Rectal smooth muscle tissue (tissue), 1 donor: ENCODE results near the gene NR1I3.
A peak's percentile ranks its signal among the peaks of the same experiment; 100 is the strongest.

Source experiments
- H3K27ac ChIP-seq: one replicate; pipeline ENCODE4 v1.7.0; 2013; ENCODE audit warnings: low read depth, low read length, inconsistent platforms
- H3K27me3 ChIP-seq: one replicate; pipeline ENCODE4 v1.7.0; 2013; ENCODE audit warnings: low read length; ENCODE audit not compliant: control insufficient read depth, insufficient read depth
- H3K36me3 ChIP-seq: one replicate; pipeline ENCODE4 v1.7.0; 2013; ENCODE audit warnings: low read length; ENCODE audit not compliant: control insufficient read depth, insufficient read depth
- H3K4me1 ChIP-seq: one replicate; pipeline ENCODE4 v1.7.0; 2013; ENCODE audit warnings: low read length; ENCODE audit not compliant: control insufficient read depth, insufficient read depth
- H3K4me3 ChIP-seq: one replicate; pipeline ENCODE4 v1.7.0; 2013; ENCODE audit warnings: low read length
- H3K9ac ChIP-seq: one replicate; pipeline ENCODE4 v1.7.0; 2013; ENCODE audit warnings: low read length

NR1I3 gene

DNA sequence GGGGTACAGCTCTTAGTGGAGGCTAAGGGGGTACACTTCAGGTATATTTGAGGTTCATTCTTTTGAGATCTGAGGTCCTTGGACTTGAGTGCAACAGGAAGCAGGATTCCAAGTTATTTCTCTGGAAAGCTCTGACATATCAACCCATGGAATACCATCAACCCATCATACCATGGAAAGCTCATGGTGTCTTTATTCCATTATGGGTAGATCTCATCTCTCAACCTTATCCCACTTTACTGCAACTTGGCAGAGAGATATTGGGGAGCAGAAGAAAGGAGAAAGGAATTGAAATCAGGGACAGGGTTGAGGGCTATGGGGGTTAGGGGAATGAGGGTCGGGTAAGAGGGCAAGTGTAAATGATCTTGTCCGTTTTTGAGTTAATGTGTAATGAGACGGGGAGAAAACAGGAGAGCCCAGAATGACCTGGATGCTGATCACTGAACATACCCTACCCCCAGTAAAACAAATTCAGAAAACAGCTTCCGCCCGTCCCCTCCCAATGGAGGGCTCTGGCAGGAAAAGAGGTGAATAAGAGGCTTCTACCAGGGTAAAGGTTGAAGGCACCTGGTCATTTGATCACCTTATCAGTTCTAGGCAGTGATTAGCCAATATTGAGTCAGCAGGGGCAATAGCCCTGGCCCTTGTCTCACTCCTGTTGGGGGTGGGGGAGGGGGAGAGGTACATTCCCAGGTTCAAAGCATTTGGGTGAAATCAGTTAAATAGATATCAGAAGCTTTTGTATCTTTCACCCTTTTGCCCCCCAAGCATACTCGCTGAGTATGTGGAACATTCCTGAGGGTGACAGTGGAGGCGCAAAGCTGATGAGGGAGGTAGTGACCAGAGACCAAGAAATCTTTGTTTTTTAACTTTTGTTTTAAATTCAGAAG lies 14.0 kb downstream of the NR1I3 start:
- Histone ChIP-seq H3K36me3 (peaks cover 9% of the 10 kb centered on the region), H3K4me3 (no peak overlapping the region), H3K9ac (no peak overlapping the region), H3K27ac (no peak overlapping the region), H3K4me1 (peaks cover 15% of the 10 kb centered on the region), H3K27me3 (no peaks in the 10 kb centered on the region)

GRCh38 chr1:161222175-161223019 lies 15.6 kb downstream of the NR1I3 start:
- Histone ChIP-seq H3K27ac (no peak overlapping the region), H3K9ac (no peak overlapping the region), H3K36me3 (no peaks in the 10 kb centered on the region), H3K4me1 (peaks cover 9% of the 10 kb centered on the region), H3K27me3 (no peaks in the 10 kb centered on the region), H3K4me3 (no peak overlapping the region)

DNA sequence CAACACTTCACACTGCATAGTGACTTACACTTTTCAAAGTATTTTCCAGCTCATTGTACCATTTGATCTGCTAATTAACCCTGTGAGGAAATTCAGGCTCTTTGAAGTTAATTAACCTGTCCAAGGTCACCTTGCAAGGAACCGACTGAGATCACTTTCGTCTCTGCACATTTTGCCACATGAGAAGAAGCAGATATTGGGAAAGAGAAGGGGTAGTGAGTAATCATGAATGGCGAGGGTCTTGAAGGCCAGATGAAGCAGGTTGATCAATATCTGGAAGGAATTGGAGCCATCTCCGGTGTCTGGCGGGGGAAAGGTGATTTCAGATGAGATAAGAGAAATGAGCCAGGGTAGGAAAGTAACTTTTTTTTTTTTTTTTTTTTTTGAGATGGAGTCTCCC lies 18.0 kb downstream of the NR1I3 start:
- Histone ChIP-seq H3K9ac (no peak overlapping the region), H3K27me3 (no peaks in the 10 kb centered on the region), H3K36me3 (no peaks in the 10 kb centered on the region), H3K4me3 (no peak overlapping the region), H3K4me1 (no peaks in the 10 kb centered on the region), H3K27ac (no peak overlapping the region)

DNA sequence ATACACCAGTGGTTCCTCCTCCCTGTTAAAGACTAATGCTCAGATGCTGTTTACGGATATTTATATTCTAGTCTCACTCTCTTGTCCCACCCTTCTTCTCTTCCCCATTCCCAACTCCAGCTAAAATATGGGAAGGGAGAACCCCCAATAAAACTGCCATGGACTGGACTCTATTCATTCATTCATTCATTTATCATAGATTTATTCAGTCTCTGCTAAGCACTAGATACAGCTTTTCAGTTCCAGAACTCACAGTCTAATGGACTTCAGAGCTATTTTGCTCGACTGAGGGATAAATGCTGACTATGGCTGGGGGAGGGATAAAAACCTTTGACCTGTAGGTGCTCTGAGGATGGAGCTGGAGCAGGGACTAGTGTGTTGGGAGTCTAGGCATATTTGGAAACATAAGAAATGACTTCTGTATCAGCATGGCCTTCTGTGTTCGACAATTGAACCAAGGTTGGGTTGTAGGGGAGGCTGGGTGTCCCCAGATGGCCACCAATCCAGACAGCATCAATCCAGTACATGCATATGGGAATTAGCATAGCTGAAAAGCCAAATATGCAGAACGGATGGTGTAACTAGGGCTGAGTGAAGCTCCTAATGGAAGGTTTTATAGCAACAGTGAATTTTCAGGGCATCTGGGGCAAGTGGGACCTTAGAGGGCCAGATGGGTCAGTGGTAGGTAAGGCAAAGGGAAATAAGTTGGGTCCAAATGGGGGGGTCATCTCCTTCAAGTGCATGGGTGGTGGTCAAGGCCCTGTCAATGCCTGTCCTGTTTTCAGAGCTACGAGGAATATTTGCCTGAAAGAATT lies 18.7 kb downstream of the NR1I3 start:
- Histone ChIP-seq H3K4me1 (no peaks in the 10 kb centered on the region), H3K27ac (no peak overlapping the region), H3K4me3 (no peak overlapping the region), H3K9ac (no peak overlapping the region), H3K36me3 (peaks cover 2% of the 10 kb centered on the region), H3K27me3 (no peaks in the 10 kb centered on the region)

GRCh38 chr1:161218301-161219077 lies 19.5 kb downstream of the NR1I3 start:
- no peaks in the 10 kb centered on the region for H3K4me1 ChIP-seq
- no peak overlapping the region for H3K4me3 ChIP-seq
- no peaks in the 10 kb centered on the region for H3K27me3 ChIP-seq
- peaks cover 10% of the 10 kb centered on the region for H3K36me3 ChIP-seq
- H3K9ac ChIP-seq, result no peak overlapping the region
- H3K27ac ChIP-seq, result no peak overlapping the region

DNA sequence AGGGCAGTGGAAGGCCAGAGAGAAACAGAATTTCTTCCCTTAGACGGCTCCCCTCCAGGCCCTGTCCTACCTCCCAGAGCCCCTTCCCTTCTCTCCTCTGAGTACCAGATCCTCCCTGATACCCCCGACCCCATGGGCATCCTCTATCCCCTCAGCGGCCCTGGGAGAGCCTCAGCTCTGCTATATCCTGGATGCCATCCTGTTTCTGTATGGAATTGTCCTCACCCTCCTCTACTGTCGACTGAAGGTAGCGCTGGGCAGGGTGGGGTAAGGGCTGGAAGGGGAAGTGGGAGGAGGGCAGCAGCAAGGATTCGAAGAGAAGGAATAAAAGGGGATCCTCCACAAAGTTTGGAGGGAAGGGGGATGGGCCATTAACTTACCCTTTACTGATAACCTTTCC lies 20.2 kb downstream of the NR1I3 start:
- no peak overlapping the region for H3K4me3 ChIP-seq
- no peak overlapping the region for H3K27ac ChIP-seq
- no peaks in the 10 kb centered on the region for H3K27me3 ChIP-seq
- H3K9ac ChIP-seq, result no peak overlapping the region
- no peaks in the 10 kb centered on the region for H3K4me1 ChIP-seq
- peaks cover 17% of the 10 kb centered on the region for H3K36me3 ChIP-seq

- Histone ChIP-seq H3K4me1 (no peaks in the 10 kb centered on the region), H3K27ac (no peak overlapping the region), H3K9ac (no peak overlapping the region), H3K27me3 (no peaks in the 10 kb centered on the region), H3K36me3 (peaks cover 17% of the 10 kb centered on the region), H3K4me3 (no peak overlapping the region)
Observed at GRCh38 chr1:161216945-161217712, 20.9 kb downstream of the NR1I3 start.

- H3K27me3 ChIP-seq, result no peaks in the 10 kb centered on the region
- no peaks in the 10 kb centered on the region for H3K4me1 ChIP-seq
- no peak within 1 kb of the TSS for H3K27ac ChIP-seq
- H3K9ac ChIP-seq, result no peak within 1 kb of the TSS
- H3K4me3 ChIP-seq, result peak within 1 kb of the TSS; percentile 31
- peaks cover 27% of the 10 kb centered on the region for H3K36me3 ChIP-seq
Observed at GRCh38 chr1:161215076-161215475, 22.9 kb downstream of the NR1I3 start, which contains the start of gene FCER1G. Gene FCER1G, plus strand, starts transcription at chr1:161215295. Its CDS starts 27 bp downstream, at chr1:161215322.

- no peak overlapping the region for H3K27ac ChIP-seq
Observed at GRCh38 chr1:161214369-161214768, 23.6 kb downstream of the NR1I3 start.

GRCh38 chr1:161209790-161210409 lies 28.1 kb downstream of the NR1I3 start:
- peaks cover 51% of the 10 kb centered on the region for H3K36me3 ChIP-seq
- H3K27ac ChIP-seq, result peak overlapping the region; percentile 3
- no peak overlapping the region for H3K9ac ChIP-seq
- H3K4me3 ChIP-seq, result no peak overlapping the region
- H3K27me3 ChIP-seq, result no peaks in the 10 kb centered on the region
- no peaks in the 10 kb centered on the region for H3K4me1 ChIP-seq

More at GRCh38 chr1:161214369-161214768, 23.6 kb downstream of the NR1I3 start:
- no peak overlapping the region for H3K4me3 ChIP-seq
- no peaks in the 10 kb centered on the region for H3K4me1 ChIP-seq
- peaks cover 34% of the 10 kb centered on the region for H3K36me3 ChIP-seq
- H3K27me3 ChIP-seq, result no peaks in the 10 kb centered on the region
- H3K9ac ChIP-seq, result no peak overlapping the region
